A673 (cell line): ENCODE results near the gene ZNF483.

Experiments used
- CTCF ChIP-seq: fragments of 300-800, 200-600 bp; sonication (generic); conservative IDR thresholded peaks from 2 replicates; pipeline ENCODE4 v1.5.1; 2017; ENCODE audit warnings: low read depth, mild to moderate bottlenecking, antibody characterized with exemption, low read length, moderate library complexity, mixed read lengths
- EZH2 ChIP-seq: fragments of 200-600 bp; sonication (generic); IDR thresholded peaks from 2 replicates; pipeline ENCODE4 v1.6.1; 2017; ENCODE audit warnings: borderline replicate concordance, low read depth, mild to moderate bottlenecking, mixed read lengths, antibody characterized with exemption, low read length; ENCODE audit not compliant: poor library complexity, severe bottlenecking

GRCh38 chr9:111542497-111543254, 17.7 kb downstream of the ZNF483 start:
- TF ChIP-seq CTCF (no peak), EZH2 (no peak)
